GM21619 (cell line): ENCODE data around the gene BGN.

Experiments used
- ATAC-seq: cut with Tn5 transposase; IDR thresholded peaks from one replicate; pipeline ENCODE4 v1.9.1; 2021; ENCODE audit not compliant: unreplicated experiment

BGN gene

DNA sequence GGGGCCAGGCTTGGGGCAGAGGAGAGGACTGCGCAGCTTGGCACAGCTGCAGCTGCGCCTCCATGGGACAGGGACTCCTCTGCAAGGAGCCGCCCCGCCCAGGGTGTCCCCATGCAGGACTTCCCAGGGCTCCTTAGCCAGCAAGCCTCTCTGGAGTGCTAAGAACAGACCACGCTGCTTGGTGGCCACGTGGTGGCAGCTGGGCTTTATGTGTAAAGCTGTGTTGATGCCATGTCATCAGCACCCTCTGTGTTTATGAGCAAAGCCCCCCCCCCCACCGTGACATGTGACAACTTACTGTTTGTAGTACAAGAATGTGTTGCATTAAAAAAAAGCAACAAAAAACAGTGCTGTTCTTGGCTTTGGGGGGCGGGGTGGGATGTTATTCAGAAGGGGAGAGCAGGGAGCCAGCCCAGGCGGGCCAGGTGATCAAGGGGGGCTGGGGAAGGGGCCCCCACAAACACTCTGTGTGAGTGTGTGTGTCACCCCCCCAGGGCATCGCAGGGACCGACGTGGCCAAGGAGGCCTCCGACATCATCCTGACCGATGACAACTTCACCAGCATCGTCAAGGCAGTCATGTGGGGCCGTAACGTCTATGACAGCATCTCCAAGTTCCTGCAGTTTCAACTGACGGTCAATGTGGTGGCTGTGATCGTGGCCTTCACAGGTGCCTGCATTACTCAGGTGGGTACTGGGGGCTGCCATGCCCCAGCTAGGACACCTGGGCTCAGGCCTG is 63.0 kb downstream of the BGN start:
- ATAC-seq: no peak
